Measurements from ENCODE around the gene ELK4.

Gene ELK4

GRCh38 chr1:205672395-205672889 is 40.6 kb upstream of the ELK4 start:
- no peak overlapping the region for H2AFZ ChIP-seq
- H3K9me3 ChIP-seq (ENCODE audit: control insufficient read depth, low read length): no peaks in the 10 kb centered on the region
- no peaks in the 10 kb centered on the region for H3K79me2 ChIP-seq
- H3K9ac ChIP-seq: no peak overlapping the region
- no peak overlapping the region for H3K4me3 ChIP-seq (ENCODE audit: low read depth, low read length)
- H3K4me2 ChIP-seq (ENCODE audit: low read length): no peak overlapping the region
- H3K4me1 ChIP-seq: no peaks in the 10 kb centered on the region
- H3K27ac ChIP-seq: no peak overlapping the region
- TF ChIP-seq CTCF (IDR thresholded peaks at IDR 0.05): no peak
- H3K36me3 ChIP-seq (ENCODE audit: control insufficient read depth, insufficient read depth, low read length): no peaks in the 10 kb centered on the region
- H3K27me3 ChIP-seq (ENCODE audit: control insufficient read depth, insufficient read depth, low read length): no peaks in the 10 kb centered on the region

GRCh38 chr1:205670611-205671430 is 39.0 kb upstream of the ELK4 start:
- Histone ChIP-seq H2AFZ (no peak overlapping the region), H3K4me3 (ENCODE audit: low read depth, low read length) (no peak overlapping the region), H3K27ac (no peak overlapping the region), H3K9ac (no peak overlapping the region), H3K9me3 (ENCODE audit: control insufficient read depth, low read length) (no peaks in the 10 kb centered on the region), H3K4me2 (ENCODE audit: low read length) (no peak overlapping the region), H3K27me3 (ENCODE audit: control insufficient read depth, insufficient read depth, low read length) (no peaks in the 10 kb centered on the region), H3K36me3 (ENCODE audit: control insufficient read depth, insufficient read depth, low read length) (no peaks in the 10 kb centered on the region), H3K79me2 (no peaks in the 10 kb centered on the region), H3K4me1 (no peaks in the 10 kb centered on the region)
- TF ChIP-seq CTCF (IDR thresholded peaks at IDR 0.05): no peak

GRCh38 chr1:205670150-205670446 is 38.3 kb upstream of the ELK4 start:
- no peaks in the 10 kb centered on the region for H3K4me1 ChIP-seq
- H3K36me3 ChIP-seq (ENCODE audit: control insufficient read depth, insufficient read depth, low read length): no peaks in the 10 kb centered on the region
- no peak overlapping the region for H3K4me3 ChIP-seq (ENCODE audit: low read depth, low read length)
- H3K9me3 ChIP-seq (ENCODE audit: control insufficient read depth, low read length): no peaks in the 10 kb centered on the region
- H3K9ac ChIP-seq: no peak overlapping the region
- no peak overlapping the region for H3K27ac ChIP-seq
- no peak overlapping the region for H3K4me2 ChIP-seq (ENCODE audit: low read length)
- H3K79me2 ChIP-seq: no peaks in the 10 kb centered on the region
- no peak overlapping the region for H2AFZ ChIP-seq
- no peak for TF ChIP-seq CTCF (IDR thresholded peaks at IDR 0.05)
- H3K27me3 ChIP-seq (ENCODE audit: control insufficient read depth, insufficient read depth, low read length): no peaks in the 10 kb centered on the region

- Histone ChIP-seq H3K79me2 (no peaks in the 10 kb centered on the region), H3K9me3 (ENCODE audit: control insufficient read depth, low read length) (no peaks in the 10 kb centered on the region), H3K27me3 (ENCODE audit: control insufficient read depth, insufficient read depth, low read length) (no peaks in the 10 kb centered on the region), H3K4me2 (ENCODE audit: low read length) (no peak overlapping the region), H3K9ac (no peak overlapping the region), H3K4me1 (no peaks in the 10 kb centered on the region), H2AFZ (no peak overlapping the region), H3K27ac (no peak overlapping the region), H3K36me3 (ENCODE audit: control insufficient read depth, insufficient read depth, low read length) (no peaks in the 10 kb centered on the region), H3K4me3 (ENCODE audit: low read depth, low read length) (no peak overlapping the region)
- TF ChIP-seq CTCF (IDR thresholded peaks at IDR 0.05): no peak
These were observed 37.7 kb upstream of the ELK4 start for GRCh38 chr1:205669341-205670149.
